ENCODE data around the gene SLC38A11. TPM values are rescaled to one million over a fixed set of nuclear protein-coding genes. Genes with fewer than 3 reads are reported as not detected.

SLC38A11 gene
- total and polyA plus RNA-seq, 2 donors = 0.85 to 2.4 TPM

DNA sequence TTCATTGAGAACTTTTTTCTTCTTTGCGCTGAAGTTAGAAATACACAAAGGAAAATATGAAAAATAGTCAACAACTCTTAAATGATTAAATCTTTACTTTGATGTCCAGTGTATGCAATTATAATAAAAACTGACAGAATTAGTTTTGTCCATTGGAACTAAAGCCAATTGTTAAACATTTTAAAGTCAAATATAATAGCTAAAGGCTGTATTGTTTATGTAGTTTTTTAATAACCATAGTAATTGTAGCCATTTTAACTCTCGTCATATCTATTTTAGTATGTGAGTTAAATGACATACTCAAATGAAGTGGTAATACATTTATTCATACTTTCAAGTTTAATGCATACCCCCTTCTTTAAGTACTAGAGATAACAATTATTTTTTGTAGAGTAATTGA lies 109.0 kb downstream of the SLC38A11 start:
- 70% methylated on average over 2 of the region's 2 CpGs for WGBS
- no peak overlapping the region for H3K27ac ChIP-seq (ENCODE audit: low read depth)
- no peak overlapping the region for H3K4me3 ChIP-seq (ENCODE audit: low read depth, low read length)
- no peaks in the 10 kb centered on the region for H3K4me1 ChIP-seq (ENCODE audit: insufficient read depth)
- no peak for DNase-seq (ENCODE audit: extremely low spot score)
- H3K36me3 ChIP-seq (ENCODE audit: insufficient read depth) = no peaks in the 10 kb centered on the region

Small RNA genes lying within 50 kb of the gene (small RNA-seq; reads per million reads assigned to genes)
- gene RNA5SP110 = not detected
- gene RNA5SP111 = not detected

Other genes with a start within 250 kb of the SLC38A11 start
- gene COBLL1, start 113.7 kb downstream of the SLC38A11 start, total RNA-seq = 51.8 TPM
- gene COBLL1, start 113.7 kb downstream of the SLC38A11 start, polyA plus RNA-seq = 12.9 TPM
- gene SCN3A, start 248.5 kb upstream of the SLC38A11 start, total RNA-seq = 6.1 TPM
- gene SCN3A, start 248.5 kb upstream of the SLC38A11 start, polyA plus RNA-seq = 0.89 TPM